ENCODE data around the gene B3GALNT1. TPM values are rescaled to one million over a fixed set of nuclear protein-coding genes. Genes with fewer than 3 reads are reported as not detected.

Gene B3GALNT1
- total RNA-seq, 4 donors from 2014 or later, result 1.3 to 15.3 (median 3.8) TPM

- Histone ChIP-seq H3K4me3 (no peak overlapping the region), H3K27me3 (no peaks in the 10 kb centered on the region), H3K27ac (no peak overlapping the region), H3K9me3 (no peaks in the 10 kb centered on the region), H3K4me1 (no peaks in the 10 kb centered on the region), H3K36me3 (no peaks in the 10 kb centered on the region)
- TF ChIP-seq POLR2AphosphoS5 (IDR thresholded peaks at IDR 0.05), result no peak
- no peak for TF ChIP-seq POLR2A (IDR thresholded peaks at IDR 0.05)
- TF ChIP-seq CTCF (IDR thresholded peaks at IDR 0.05), result no peak
- TF ChIP-seq EP300 (IDR thresholded peaks at IDR 0.05; ENCODE audit: low read depth), result no peak
- intact Hi-C loops (cut with DNase I; ENCODE audit: low total_unique reads) (no loop called here), in situ Hi-C loops (cut with MboI; ENCODE audit: low pct_ligation_motif_present in 1 of 4, low pct_unique_long_range_greater_than_20kb in 1 of 4, low sequenced_read_pairs in 3 of 4) (no loop called here)
- DNase-seq, result no peak
- 69 to 82% methylated on average over 4 of the region's 4 CpGs for WGBS, 2 donors (ENCODE audit: low coverage in 1 of 2)
These were observed 43.8 kb upstream of the B3GALNT1 start for GRCh38 chr3:161148832-161149475.

- Histone ChIP-seq H3K9me3 (no peaks in the 10 kb centered on the region), H3K27me3 (no peaks in the 10 kb centered on the region), H3K4me1 (no peaks in the 10 kb centered on the region), H3K36me3 (no peaks in the 10 kb centered on the region), H3K27ac (no peak overlapping the region), H3K4me3 (no peak overlapping the region)
- DNase-seq, result no peak
- in situ Hi-C loops (cut with MboI; ENCODE audit: low pct_ligation_motif_present in 1 of 4, low pct_unique_long_range_greater_than_20kb in 1 of 4, low sequenced_read_pairs in 3 of 4), result no loop called here
- TF ChIP-seq EP300 (IDR thresholded peaks at IDR 0.05; ENCODE audit: low read depth) (no peak), POLR2AphosphoS5 (IDR thresholded peaks at IDR 0.05) (no peak), CTCF (IDR thresholded peaks at IDR 0.05) (no peak), POLR2A (IDR thresholded peaks at IDR 0.05) (no peak)
- intact Hi-C loops (cut with DNase I; ENCODE audit: low total_unique reads), result no loop called here
- WGBS, 2 donors (ENCODE audit: low coverage in 1 of 2), result 45 to 65% methylated on average over 1 of the region's 1 CpG
These were observed 37.3 kb upstream of the B3GALNT1 start for GRCh38 chr3:161142486-161142885.

- no peak for DNase-seq
- in situ Hi-C loops (cut with MboI; ENCODE audit: low pct_ligation_motif_present in 1 of 4, low pct_unique_long_range_greater_than_20kb in 1 of 4, low sequenced_read_pairs in 3 of 4), result no loop called here
- WGBS, 2 donors (ENCODE audit: low coverage in 1 of 2), result 48 to 68% methylated on average over 3 of the region's 3 CpGs
- H3K36me3 ChIP-seq, result no peaks in the 10 kb centered on the region
- no peak overlapping the region for H3K4me3 ChIP-seq
- H3K9me3 ChIP-seq, result no peaks in the 10 kb centered on the region
- no peak overlapping the region for H3K27ac ChIP-seq
- intact Hi-C loops (cut with DNase I; ENCODE audit: low total_unique reads), result no loop called here
- no peak for TF ChIP-seq POLR2AphosphoS5 (IDR thresholded peaks at IDR 0.05)
- no peak for TF ChIP-seq EP300 (IDR thresholded peaks at IDR 0.05; ENCODE audit: low read depth)
- TF ChIP-seq POLR2A (IDR thresholded peaks at IDR 0.05), result no peak
- no peak for TF ChIP-seq CTCF (IDR thresholded peaks at IDR 0.05)
- H3K27me3 ChIP-seq, result no peaks in the 10 kb centered on the region
- no peaks in the 10 kb centered on the region for H3K4me1 ChIP-seq
These were observed 34.5 kb upstream of the B3GALNT1 start for GRCh38 chr3:161139686-161140085.

- 67 to 80% methylated on average over 1 to 2 of the region's 2 CpGs for WGBS, 2 donors (ENCODE audit: low coverage in 1 of 2)
- Histone ChIP-seq H3K9me3 (no peaks in the 10 kb centered on the region), H3K4me1 (no peaks in the 10 kb centered on the region), H3K4me3 (no peak overlapping the region), H3K36me3 (no peaks in the 10 kb centered on the region), H3K27me3 (no peaks in the 10 kb centered on the region), H3K27ac (no peak overlapping the region)
- in situ Hi-C loops (cut with MboI; ENCODE audit: low pct_ligation_motif_present in 1 of 4, low pct_unique_long_range_greater_than_20kb in 1 of 4, low sequenced_read_pairs in 3 of 4), result no loop called here
- DNase-seq, result no peak
- TF ChIP-seq POLR2A (IDR thresholded peaks at IDR 0.05) (no peak), EP300 (IDR thresholded peaks at IDR 0.05; ENCODE audit: low read depth) (no peak), CTCF (IDR thresholded peaks at IDR 0.05) (no peak), POLR2AphosphoS5 (IDR thresholded peaks at IDR 0.05) (no peak)
- intact Hi-C loops (cut with DNase I; ENCODE audit: low total_unique reads), result no loop called here
These were observed 32.1 kb upstream of the B3GALNT1 start for GRCh38 chr3:161137260-161137659.
